NCI-H1417 (cell line): ENCODE results near the gene ACAA2.
"Not testable (repeated sequence)": the region's sequence is repeated elsewhere in the genome, so short reads cannot be mapped to it uniquely, and the experiment has no call there.

Experiments used
- DNase-seq, 3 experiments: peaks; one replicate each; lab custom pipeline; 2025; lab: John Stamatoyannopoulos, UW

ACAA2 gene

GRCh38 chr18:49811151-49811938 is 2.0 kb downstream of the ACAA2 start:
- peak in 2 of 3 experiments; percentile 36 to 63 for DNase-seq

- not testable (repeated sequence) for DNase-seq
Measured at GRCh38 chr18:49808553-49809191, 4.7 kb downstream of the ACAA2 start.

DNA sequence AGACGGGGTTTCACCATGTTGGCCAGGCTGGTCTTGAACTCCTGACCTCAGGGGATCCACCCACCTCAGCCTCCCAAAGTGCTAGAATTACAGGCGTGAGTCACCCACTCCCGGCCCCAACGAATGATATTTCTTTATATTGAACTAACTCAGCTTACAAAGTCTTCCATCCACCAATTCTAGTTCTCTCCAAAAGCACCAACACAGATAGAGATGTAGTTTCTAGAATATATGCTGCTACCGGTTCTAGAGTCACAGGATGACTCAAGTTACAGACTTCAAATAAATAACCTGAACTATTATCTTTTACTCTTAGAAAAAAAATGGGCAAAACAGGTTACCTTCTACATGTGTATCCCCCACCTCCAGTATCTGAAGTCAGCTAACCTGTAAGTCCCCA is 9.2 kb downstream of the ACAA2 start:
- no peak for DNase-seq

GRCh38 chr18:49802623-49803022 is 10.7 kb downstream of the ACAA2 start:
- no peak for DNase-seq

DNA sequence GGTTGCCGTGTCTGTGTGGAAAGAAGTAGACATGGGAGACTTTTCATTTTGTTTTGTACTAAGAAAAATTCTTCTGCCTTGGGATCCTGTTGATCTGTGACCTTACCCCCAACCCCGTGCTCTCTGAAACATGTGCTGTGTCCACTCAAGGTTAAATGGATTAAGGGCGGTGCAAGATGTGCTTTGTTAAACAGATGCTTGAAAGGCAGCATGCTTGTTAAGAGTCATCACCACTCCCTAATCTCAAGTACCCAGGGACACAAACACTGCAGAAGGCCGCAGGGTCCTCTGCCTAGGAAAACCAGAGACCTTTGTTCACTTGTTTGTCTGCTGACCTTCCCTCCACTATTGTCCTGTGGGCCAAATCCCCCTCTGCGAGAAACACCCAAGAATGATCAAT is 12.8 kb downstream of the ACAA2 start:
- not testable (repeated sequence) for DNase-seq

GRCh38 chr18:49799806-49800205 is 13.5 kb downstream of the ACAA2 start:
- not testable (repeated sequence) for DNase-seq

GRCh38 chr18:49798001-49798400 is 15.3 kb downstream of the ACAA2 start:
- DNase-seq: no peak

DNA sequence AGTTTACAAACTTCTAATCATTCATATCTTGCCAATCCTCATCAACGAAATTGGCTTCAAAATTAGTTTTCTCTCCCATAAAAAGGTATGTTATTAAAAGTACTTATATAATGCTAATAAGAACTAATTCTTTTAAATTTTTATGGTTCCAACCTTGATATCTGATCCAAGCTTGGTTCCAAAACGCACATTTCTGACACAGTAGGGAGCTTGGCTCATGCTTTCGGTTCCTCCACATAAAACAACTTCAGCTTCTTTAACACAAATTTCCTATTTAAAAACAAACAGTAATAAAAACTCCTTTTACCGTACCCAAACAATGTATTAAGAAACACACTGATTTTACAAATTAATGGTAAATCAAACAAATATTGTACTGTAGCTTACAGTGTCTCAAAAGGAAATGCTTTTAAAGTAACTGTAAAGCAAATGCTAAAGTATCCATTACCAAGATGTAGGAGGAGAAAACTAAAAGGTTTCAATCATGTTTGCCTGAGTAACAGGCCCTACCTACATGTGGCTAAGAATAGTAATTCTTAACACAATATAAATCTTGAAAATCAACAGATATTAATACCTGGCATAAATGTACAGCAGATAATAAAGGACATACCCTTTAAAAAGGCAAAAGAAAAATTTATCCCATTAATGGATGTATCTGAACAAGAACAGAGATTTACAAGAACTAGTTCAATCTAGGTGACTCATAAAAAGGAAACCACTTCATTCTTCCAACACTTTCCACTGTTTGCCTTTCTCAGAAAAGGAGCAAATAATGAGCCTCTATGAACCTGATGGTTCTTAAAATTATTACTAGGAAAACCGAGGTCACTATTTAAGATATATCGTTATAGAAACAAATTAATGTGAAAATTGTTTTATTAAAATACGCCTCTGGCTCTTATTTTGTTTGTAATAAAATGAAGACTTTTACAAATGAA is 17.5 kb downstream of the ACAA2 start:
- no peak for DNase-seq

DNA sequence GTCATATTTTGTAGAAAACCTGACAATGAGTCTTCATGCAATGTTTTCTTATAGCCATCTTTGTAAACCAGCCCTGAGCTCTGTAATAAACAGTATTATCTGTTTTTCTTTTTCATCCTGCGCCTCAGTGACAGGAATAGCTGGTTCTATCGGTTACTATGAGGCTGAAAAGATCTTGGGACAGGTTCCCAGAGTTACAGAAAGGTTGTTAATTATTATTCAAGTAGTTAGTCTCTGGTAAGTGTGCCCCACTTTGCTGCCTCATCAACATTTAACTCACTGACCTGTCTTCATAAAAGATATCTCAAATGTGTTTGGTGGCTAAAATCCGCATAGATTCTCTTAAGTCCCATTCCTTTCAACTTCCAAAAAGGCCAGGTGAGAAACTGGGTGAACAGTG is 18.6 kb downstream of the ACAA2 start:
- no peak for DNase-seq

DNA sequence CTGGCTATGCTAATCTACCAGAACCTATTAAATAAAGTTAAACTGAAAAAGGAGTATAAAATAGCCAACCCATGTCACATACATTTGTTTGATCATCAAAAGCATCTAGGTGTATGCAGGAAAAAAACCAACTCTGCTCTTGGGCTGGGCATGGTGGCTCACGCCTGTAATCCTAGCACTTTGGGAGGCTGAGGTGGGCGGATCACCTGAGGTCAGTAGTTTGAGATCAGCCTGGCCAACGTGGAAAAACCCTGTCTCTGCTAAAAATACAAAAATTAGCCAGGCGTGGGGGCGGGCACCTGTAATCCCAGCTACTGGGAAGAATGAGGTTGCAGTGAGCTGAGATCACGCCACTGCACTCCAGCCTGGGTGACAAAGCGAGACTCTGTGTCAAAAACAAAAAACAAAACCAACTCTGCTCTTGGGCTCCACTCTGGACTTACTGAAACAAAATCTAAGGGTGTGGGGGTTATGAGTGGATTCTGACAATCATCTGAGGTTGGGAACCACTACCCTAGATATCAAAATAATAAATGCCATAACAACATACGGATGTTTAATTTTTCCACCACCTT is 23.7 kb downstream of the ACAA2 start:
- DNase-seq: not testable (repeated sequence)

DNA sequence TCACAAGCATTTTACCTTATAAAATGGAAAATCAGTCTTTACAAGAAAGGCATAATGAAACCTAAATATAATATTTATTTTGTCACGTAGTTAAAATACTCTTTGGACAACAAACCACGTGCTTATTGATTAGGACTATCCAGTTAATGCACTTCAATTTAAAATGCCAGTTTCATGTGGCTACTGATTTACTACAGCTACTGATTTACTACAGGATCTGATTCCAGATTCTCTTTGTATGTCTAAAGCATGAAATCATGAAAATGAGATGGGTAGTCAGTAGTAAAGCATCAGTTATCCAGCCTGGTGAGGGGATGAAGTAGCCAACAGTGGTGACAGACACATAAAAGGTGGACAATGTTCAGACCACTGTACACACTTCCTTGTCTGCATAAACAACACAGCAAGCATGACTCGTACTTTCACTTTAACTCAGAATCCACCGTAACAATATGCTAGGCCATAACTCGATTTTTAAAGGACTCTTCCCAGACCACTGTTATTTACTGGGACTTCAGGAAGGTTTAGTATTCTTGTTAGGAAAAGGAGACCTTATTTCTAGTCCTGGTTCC is 24.9 kb downstream of the ACAA2 start:
- DNase-seq: no peak

DNA sequence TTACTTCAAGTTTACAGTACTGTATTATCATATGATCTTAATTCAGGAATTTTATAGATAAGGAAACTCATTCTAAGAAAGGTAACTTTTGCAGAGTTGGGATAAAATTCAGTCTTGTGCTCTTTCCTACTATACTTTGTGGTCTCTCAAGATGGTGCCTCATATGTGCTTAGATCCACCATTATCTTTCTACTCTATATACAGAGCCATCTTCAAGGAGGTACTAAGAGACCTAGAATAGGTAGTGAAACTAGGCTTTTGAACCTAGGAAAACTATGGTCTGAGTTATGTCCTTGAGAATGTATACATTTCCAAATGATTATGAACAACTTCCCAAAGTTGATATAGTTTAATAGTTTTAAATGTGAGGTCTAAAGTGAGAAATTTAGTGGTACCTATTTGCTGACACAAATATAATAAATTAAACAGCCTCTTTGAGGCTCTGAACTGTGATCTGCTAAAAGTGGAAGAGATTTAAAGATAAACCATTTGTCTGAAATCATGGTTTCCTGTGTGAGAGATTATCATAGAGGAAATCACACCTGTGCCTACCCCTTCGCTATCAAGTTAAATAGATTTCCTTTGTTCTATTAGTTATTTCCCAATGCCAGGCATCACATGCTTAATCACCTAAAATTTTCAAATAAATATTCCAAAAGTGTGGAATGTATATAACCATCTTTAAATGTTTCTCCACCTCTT is 27.2 kb downstream of the ACAA2 start:
- DNase-seq: no peak

DNA sequence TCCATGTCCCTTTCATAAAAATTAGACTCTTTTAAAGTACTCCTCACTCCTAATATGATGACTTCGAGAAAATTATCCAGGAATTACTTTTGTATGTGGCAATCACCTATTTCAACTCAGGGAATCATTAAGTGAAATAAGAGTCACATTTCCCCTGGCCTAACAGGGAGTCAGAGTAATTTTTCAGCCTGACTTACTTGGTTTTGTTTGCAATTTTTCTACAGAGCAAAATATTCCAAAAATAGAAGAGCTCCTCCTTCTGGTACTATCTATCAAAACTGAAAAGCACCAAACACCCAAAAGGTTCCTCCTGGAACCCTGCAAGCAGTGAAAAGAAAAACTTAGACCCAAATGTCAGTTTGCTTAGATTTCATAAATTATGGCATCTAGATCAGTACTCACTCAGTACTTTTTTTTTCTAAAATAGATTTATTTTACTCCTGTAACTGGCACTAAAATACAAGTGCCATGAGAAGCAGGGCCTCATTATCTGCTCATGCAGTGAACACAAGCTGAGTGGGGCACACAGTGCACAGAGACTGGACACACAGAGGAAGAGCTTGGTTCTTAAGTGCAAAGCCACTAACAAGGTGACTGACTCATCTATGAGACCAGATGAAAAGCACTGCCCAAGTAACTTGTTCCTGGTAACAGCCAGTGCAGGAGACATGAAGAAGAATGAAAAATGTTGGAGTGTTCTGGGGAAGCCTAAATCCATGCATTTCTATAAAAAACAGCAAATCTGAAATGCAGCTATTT is 28.7 kb downstream of the ACAA2 start:
- DNase-seq: no peak

- DNase-seq: not testable (repeated sequence)
Measured at GRCh38 chr18:49783631-49784030, 29.7 kb downstream of the ACAA2 start.

GRCh38 chr18:49778826-49779465 is 34.4 kb downstream of the ACAA2 start:
- DNase-seq: peak in 1 of 3 experiments; percentile 17

- DNase-seq: no peak
Measured at GRCh38 chr18:49769047-49769728, 44.1 kb downstream of the ACAA2 start.

DNA sequence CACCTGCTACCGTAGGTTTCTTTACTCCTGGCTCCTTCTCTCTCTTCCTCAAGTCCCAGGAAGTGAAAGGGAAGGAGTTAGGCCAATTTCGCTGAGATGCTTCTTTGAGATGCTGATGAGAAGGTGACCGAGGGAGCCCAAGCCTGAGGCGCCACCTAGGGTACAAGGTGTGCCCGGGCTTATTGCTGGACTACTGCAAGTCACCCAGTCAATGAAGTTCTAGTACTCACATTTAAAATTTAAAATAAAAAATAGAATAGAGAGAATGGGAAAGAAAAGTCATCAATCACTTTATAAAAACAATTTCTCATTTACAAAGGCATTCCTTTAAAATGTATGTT is 45.3 kb downstream of the ACAA2 start:
- DNase-seq: peak; percentile 17 to 70 (median 29)

- no peak for DNase-seq
Measured at GRCh38 chr18:49767111-49768050, 46.0 kb downstream of the ACAA2 start.
